ENCODE measurements around the gene THRAP3.

DNA sequence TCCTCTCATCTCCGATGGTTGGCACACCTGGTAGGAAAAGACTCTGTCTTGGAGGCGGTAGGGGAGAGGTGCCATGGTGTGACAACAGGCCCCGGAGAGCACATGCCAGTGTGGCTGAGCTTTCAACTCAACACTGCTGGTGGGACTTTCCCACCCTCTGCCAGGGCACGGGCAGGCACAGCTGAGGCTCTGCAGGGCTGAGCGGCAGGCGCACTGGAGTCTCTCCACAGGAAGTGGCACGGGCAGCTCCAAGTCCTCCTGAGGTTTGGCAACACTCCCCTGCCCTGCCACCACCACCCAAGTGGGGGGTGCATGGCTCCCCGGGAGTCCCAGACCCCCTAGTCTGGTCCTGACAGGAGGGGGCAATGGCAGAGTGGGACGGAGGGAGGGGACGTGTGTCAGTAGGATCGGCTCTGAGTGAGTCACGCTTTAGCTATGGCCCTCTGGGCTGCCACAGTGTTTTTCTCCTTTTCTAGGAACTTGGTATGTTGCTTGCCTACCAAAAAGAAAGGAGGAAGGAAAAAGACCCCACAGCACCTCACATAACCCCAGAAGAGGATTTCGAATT is 126.5 kb downstream of the THRAP3 start:
- no peak for TF ChIP-seq CTCF (IDR thresholded peaks at IDR 0.05)
- TF ChIP-seq EP300 (IDR thresholded peaks at IDR 0.05) = no peak
